Left ventricle myocardium inferior (tissue), 1 donor: Measurements from ENCODE around the gene ZNF440. TPM values are rescaled to one million over a fixed set of nuclear protein-coding genes. Genes with fewer than 3 reads are reported as not detected.
"Not testable (repeated sequence)": the region's sequence is repeated elsewhere in the genome, so short reads cannot be mapped to it uniquely, and the experiment has no call there.

Experiments used
- DNase-seq: peaks from one replicate; pipeline ENCODE4 v3.0.0-alpha.2; 2020
- H3K27ac ChIP-seq: fragments of 200-600 bp; replicated peaks from 2 replicates; pipeline ENCODE4 v1.8.0; 2021
- H3K27me3 ChIP-seq: fragments of 200-600 bp; 2 replicates; pipeline ENCODE4 v1.8.0; 2021; ENCODE audit warnings: low read depth
- H3K36me3 ChIP-seq: fragments of 200-600 bp; 2 replicates; pipeline ENCODE4 v1.8.0; 2021
- H3K4me1 ChIP-seq: fragments of 200-600 bp; 2 replicates; pipeline ENCODE4 v1.8.0; 2021
- H3K4me3 ChIP-seq: fragments of 200-600 bp; 2 replicates; pipeline ENCODE4 v1.8.0; 2021; ENCODE audit warnings: mild to moderate bottlenecking, moderate library complexity
- H3K9me3 ChIP-seq: fragments of 200-600 bp; replicated peaks from 2 replicates; pipeline ENCODE4 v1.8.0; 2021
- intact Hi-C: fragments of 100-400 bp; cut with micrococcal nuclease; formaldehyde crosslinking; loops from one replicate; pipeline ENCODE4 v1.11.0; 2022
- total RNA-seq: library from RNA; stranded (reverse); fragmentation: NEBNext Ultra II Directional; extraction: Animal tissue kit (Norgen Biotek cat#: 25700); gene quantifications from one replicate; pipeline ENCODE4 v1.2.1, GENCODE V29; 2021
- TF ChIP-seq, protein P1 (sequence below): fragments of 200-600 bp; IDR thresholded peaks from 2 replicates; pipeline ENCODE4 v1.8.0; 2021; ENCODE audit warnings: antibody characterized with exemption, mild to moderate bottlenecking, borderline replicate concordance
- donor health status: DM: no; HTN: yes; CAD: no; lungs with severe emphysema.

Gene ZNF440
- total RNA-seq, 1 donor from 2014 or later = 3.7 TPM

- H3K9me3 ChIP-seq = peaks cover 46% of the 10 kb centered on the region
- DNase-seq = no peak
These were observed 58.6 kb downstream of the ZNF440 start for GRCh38 chr19:11872624-11873023.

DNA sequence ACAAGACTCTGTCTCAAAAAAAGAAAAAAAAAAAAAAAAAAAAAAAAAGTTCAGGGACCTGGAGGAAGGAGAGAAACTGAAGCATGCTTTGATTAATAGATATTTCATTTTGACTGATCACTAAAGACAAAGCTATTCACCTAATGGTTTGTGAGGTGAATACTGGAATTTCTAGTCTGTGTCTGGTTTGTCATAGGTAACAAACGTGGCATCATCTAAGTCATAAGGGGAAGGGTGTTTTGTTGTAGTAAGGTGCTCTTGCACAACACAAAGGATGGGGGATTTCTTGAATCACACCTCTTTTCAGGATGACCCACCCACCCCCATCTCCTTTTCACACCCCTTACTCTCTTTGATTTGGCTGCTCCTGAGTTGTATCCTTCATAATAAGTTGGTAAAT, 59.7 kb downstream of the ZNF440 start:
- no peak for DNase-seq
- H3K27me3 ChIP-seq = no peaks in the 10 kb centered on the region
- H3K36me3 ChIP-seq = peaks cover 18% of the 10 kb centered on the region
- H3K27ac ChIP-seq = no peak overlapping the region
- H3K9me3 ChIP-seq = peaks cover 34% of the 10 kb centered on the region
- TF ChIP-seq, protein P1, sequence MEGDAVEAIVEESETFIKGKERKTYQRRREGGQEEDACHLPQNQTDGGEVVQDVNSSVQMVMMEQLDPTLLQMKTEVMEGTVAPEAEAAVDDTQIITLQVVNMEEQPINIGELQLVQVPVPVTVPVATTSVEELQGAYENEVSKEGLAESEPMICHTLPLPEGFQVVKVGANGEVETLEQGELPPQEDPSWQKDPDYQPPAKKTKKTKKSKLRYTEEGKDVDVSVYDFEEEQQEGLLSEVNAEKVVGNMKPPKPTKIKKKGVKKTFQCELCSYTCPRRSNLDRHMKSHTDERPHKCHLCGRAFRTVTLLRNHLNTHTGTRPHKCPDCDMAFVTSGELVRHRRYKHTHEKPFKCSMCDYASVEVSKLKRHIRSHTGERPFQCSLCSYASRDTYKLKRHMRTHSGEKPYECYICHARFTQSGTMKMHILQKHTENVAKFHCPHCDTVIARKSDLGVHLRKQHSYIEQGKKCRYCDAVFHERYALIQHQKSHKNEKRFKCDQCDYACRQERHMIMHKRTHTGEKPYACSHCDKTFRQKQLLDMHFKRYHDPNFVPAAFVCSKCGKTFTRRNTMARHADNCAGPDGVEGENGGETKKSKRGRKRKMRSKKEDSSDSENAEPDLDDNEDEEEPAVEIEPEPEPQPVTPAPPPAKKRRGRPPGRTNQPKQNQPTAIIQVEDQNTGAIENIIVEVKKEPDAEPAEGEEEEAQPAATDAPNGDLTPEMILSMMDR = no peak
- intact Hi-C loops = no loop called here
- H3K4me3 ChIP-seq = no peak overlapping the region
- no peaks in the 10 kb centered on the region for H3K4me1 ChIP-seq

More at GRCh38 chr19:11872624-11873023, 58.6 kb downstream of the ZNF440 start:
- no peaks in the 10 kb centered on the region for H3K27me3 ChIP-seq
- no peak overlapping the region for H3K27ac ChIP-seq
- peaks cover 29% of the 10 kb centered on the region for H3K36me3 ChIP-seq
- no peak overlapping the region for H3K4me3 ChIP-seq
- TF ChIP-seq, protein P1 = no peak
- H3K4me1 ChIP-seq = no peaks in the 10 kb centered on the region
- intact Hi-C loops = no loop called here

DNA sequence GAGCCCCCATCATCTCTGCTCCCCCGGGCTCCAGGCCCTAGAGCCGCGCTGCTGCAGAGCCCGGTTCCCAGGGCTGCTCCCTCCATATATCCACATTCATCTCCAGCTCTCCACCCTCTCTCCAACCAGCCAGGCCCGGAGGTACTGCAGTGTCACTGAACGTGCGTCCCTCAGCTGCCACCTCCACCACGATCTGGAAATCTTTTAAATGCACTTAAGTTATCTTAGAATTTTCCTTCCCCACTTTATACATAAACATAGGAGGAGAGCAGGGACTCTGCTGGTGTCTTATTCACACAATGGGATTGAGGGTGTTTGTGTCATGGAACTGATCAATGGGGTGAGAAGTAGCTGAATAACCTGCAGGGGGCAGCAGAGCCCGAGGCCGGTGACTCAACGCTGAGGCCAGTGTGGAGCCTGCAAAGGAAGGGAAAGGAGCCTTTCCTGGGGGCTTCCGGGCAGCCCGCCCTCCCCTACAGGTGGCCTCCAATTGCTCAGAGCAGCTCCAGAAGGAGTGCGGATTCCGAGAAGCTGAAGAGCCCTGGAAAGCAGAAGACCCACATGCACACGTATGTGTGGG, 65.7 kb downstream of the ZNF440 start:
- H3K36me3 ChIP-seq, H3K27ac ChIP-seq, H3K9me3 ChIP-seq, H3K27me3 ChIP-seq, H3K4me3 ChIP-seq, H3K4me1 ChIP-seq, DNase-seq: not testable (repeated sequence)
- TF ChIP-seq, protein P1 = peak; percentile 53
- intact Hi-C loops = loop anchor here (10.0 kb wide), 1 partner anchor 115 kb away; no protein-coding TSS in a partner anchor

GRCh38 chr19:11880598-11880997, 66.5 kb downstream of the ZNF440 start:
- Histone ChIP-seq H3K9me3 (no peaks in the 10 kb centered on the region), H3K36me3 (no peaks in the 10 kb centered on the region), H3K4me1 (no peaks in the 10 kb centered on the region), H3K27me3 (no peaks in the 10 kb centered on the region), H3K27ac (no peak overlapping the region), H3K4me3 (no peak overlapping the region)
- TF ChIP-seq, protein P1 = no peak
- intact Hi-C loops = loop anchor here (10.0 kb wide), 1 partner anchor 114 kb away; no protein-coding TSS in a partner anchor
- DNase-seq = no peak

DNA sequence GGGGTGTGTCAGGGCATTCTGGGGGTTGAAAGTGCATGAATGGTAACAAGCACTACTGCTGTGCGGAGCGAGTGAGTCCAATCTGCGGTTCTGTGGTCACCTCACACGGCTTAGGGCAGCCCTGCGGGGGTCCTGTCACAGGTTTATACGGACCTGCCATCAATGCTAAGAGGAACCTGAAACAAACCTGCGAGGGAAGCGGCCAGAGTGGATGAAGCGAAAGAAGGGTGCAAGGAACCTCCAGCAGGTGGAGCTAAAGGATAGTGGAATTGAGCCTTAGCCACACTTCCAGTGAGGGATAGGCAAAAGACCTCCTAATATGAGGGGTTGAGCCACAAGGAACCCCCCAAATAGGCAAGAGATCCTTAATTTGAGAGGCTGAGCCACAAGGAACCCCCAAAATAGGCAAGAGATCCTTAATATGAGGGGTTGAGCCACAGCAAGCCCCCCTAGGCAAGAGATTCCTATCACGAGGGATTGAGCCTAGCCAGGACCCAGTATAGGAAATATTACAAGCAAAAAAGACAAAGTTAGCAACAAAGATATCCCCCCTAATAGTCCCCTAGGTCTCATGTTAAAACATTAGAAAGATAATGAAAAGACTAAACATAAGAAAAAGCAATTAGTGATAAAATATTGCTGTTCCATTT, 67.2 kb downstream of the ZNF440 start:
- Histone ChIP-seq H3K36me3 (no peaks in the 10 kb centered on the region), H3K9me3 (no peaks in the 10 kb centered on the region), H3K4me3 (no peak overlapping the region), H3K27ac (no peak overlapping the region), H3K27me3 (no peaks in the 10 kb centered on the region), H3K4me1 (no peaks in the 10 kb centered on the region)
- TF ChIP-seq, protein P1 = peak; percentile 81
- DNase-seq = peak; percentile 20
- intact Hi-C loops = loop anchor here (10.0 kb wide), 1 partner anchor 114 kb away; no protein-coding TSS in a partner anchor
